ENCODE data around the gene RTEL1.
"Not testable (repeated sequence)": the region's sequence is repeated elsewhere in the genome, so short reads cannot be mapped to it uniquely, and the experiment has no call there.

Gene RTEL1

DNA sequence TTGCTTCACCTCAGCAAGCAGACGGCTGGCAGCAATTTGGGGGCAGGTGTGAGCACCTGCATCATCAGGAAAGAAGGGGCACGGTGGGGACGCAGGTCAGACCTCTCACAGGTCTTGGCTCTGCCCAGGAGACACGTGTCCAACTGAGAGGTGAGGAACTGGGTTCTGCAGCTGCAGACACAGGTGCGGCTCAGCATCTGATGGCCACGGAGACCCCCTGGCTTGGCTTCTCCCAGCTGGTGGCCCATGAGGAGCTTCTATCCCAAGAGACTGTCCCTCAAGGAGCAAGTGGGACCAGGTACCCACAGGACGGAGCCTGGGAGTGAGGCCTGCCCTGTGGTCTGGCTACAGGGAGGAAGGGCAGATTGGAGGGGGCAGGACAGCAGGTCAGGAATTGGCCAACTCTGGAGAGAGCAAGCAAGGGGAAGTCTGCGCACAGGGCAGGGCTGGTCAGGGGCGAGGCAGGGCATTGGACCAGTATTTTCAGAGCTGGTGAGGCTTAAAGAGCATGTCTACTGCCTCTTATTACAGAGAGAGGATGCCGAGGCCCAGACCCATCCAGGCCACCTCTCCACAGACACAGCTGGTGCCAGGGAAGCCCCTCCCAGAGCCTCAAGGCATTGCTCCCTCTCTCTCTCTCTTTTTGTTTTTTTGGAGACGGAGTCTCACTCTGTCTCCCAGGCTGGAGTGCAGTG is 9.1 kb upstream of the RTEL1 start:
- H2AFZ ChIP-seq (ENCODE audit: low read depth, low read length), result no peak overlapping the region
- no peak overlapping the region for H3K27ac ChIP-seq (ENCODE audit: low read length)
- no peaks in the 10 kb centered on the region for H3K9me3 ChIP-seq (ENCODE audit: insufficient read depth, low read length, severe bottlenecking)
- peaks cover 20% of the 10 kb centered on the region for H3K4me1 ChIP-seq (ENCODE audit: insufficient read depth, low read length)
- ATAC-seq (ENCODE audit: insufficient read depth, low read depth), result no peak
- H3K36me3 ChIP-seq (ENCODE audit: insufficient read depth, low read length), result peaks cover 26% of the 10 kb centered on the region
- TF ChIP-seq, protein P1, sequence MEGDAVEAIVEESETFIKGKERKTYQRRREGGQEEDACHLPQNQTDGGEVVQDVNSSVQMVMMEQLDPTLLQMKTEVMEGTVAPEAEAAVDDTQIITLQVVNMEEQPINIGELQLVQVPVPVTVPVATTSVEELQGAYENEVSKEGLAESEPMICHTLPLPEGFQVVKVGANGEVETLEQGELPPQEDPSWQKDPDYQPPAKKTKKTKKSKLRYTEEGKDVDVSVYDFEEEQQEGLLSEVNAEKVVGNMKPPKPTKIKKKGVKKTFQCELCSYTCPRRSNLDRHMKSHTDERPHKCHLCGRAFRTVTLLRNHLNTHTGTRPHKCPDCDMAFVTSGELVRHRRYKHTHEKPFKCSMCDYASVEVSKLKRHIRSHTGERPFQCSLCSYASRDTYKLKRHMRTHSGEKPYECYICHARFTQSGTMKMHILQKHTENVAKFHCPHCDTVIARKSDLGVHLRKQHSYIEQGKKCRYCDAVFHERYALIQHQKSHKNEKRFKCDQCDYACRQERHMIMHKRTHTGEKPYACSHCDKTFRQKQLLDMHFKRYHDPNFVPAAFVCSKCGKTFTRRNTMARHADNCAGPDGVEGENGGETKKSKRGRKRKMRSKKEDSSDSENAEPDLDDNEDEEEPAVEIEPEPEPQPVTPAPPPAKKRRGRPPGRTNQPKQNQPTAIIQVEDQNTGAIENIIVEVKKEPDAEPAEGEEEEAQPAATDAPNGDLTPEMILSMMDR (IDR thresholded peaks at IDR 0.05; ENCODE audit: borderline replicate concordance, extremely low read depth, low read length, poor library complexity, severe bottlenecking), result no peak
- no peak for TF ChIP-seq EZH2 (IDR thresholded peaks at IDR 0.05; ENCODE audit: borderline replicate concordance, low read depth, low read length, severe bottlenecking)
- H3K27me3 ChIP-seq (ENCODE audit: insufficient read depth, low read length, poor library complexity), result no peaks in the 10 kb centered on the region
- no peak overlapping the region for H3K4me2 ChIP-seq (ENCODE audit: insufficient read depth, low read length)
- no peak overlapping the region for H3K4me3 ChIP-seq (ENCODE audit: low read depth in 1 of 2, low read length in 2 of 2)
- H3K79me2 ChIP-seq (ENCODE audit: insufficient read depth, low read length), result peaks cover 68% of the 10 kb centered on the region
- H3K9ac ChIP-seq (ENCODE audit: low read depth, low read length), result no peak overlapping the region
- peaks cover 41% of the 10 kb centered on the region for H4K20me1 ChIP-seq (ENCODE audit: insufficient read depth, low read length)
- DNase-seq, result no peak

DNA sequence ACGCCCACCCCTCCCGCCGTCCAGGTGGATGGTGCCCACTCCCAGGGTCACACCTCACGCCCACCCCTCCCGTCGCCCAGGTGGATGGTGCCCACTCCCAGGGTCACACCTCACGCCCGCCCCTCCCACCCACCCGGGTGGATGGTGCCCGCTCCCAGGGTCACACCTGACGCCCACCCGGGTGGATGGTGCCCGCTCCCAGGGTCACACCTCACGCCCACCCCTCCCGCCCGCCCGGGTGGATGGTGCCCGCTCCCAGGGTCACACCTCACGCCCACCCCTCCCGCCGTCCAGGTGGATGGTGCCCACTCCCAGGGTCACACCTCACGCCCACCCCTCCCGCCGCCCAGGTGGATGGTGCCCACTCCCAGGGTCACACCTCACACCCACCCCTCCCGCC is 7.6 kb upstream of the RTEL1 start:
- H3K27ac ChIP-seq (ENCODE audit: low read length); H3K4me3 ChIP-seq (ENCODE audit: low read depth in 1 of 2, low read length in 2 of 2); H3K27me3 ChIP-seq (ENCODE audit: insufficient read depth, low read length, poor library complexity); ATAC-seq (ENCODE audit: insufficient read depth, low read depth); DNase-seq; H2AFZ ChIP-seq (ENCODE audit: low read depth, low read length); H3K4me2 ChIP-seq (ENCODE audit: insufficient read depth, low read length); H3K9ac ChIP-seq (ENCODE audit: low read depth, low read length); H3K9me3 ChIP-seq (ENCODE audit: insufficient read depth, low read length, severe bottlenecking): not testable (repeated sequence)
- peaks cover 26% of the 10 kb centered on the region for H3K36me3 ChIP-seq (ENCODE audit: insufficient read depth, low read length)
- H4K20me1 ChIP-seq (ENCODE audit: insufficient read depth, low read length), result peaks cover 41% of the 10 kb centered on the region
- H3K4me1 ChIP-seq (ENCODE audit: insufficient read depth, low read length), result peaks cover 34% of the 10 kb centered on the region
- peaks cover 78% of the 10 kb centered on the region for H3K79me2 ChIP-seq (ENCODE audit: insufficient read depth, low read length)

DNA sequence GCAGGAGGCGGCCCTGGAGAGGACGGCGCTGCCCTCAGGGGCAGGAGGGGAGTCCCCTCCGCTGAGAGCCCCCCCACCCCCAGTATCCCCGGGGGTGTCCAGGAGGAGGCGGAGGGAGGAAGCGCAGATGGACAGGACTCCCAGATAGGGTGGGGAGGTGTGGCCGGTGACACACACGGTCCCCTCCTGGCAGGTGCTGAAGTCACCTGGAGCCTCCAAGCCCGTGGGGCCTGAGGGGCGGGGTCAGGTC is 6.2 kb upstream of the RTEL1 start:
- Histone ChIP-seq H3K9ac (ENCODE audit: low read depth, low read length) (peak overlapping the region; percentile 92), H3K79me2 (ENCODE audit: insufficient read depth, low read length) (peaks cover 67% of the 10 kb centered on the region), H3K4me3 (ENCODE audit: low read depth in 1 of 2, low read length in 2 of 2) (peak overlapping the region; percentile 91 to 92; a peak in 3 of 4 replicates), H2AFZ (ENCODE audit: low read depth, low read length) (no peak overlapping the region), H3K4me1 (ENCODE audit: insufficient read depth, low read length) (peaks cover 38% of the 10 kb centered on the region), H4K20me1 (ENCODE audit: insufficient read depth, low read length) (peaks cover 36% of the 10 kb centered on the region), H3K27ac (ENCODE audit: low read length) (peak overlapping the region; percentile 92), H3K36me3 (ENCODE audit: insufficient read depth, low read length) (peaks cover 19% of the 10 kb centered on the region), H3K9me3 (ENCODE audit: insufficient read depth, low read length, severe bottlenecking) (no peaks in the 10 kb centered on the region), H3K27me3 (ENCODE audit: insufficient read depth, low read length, poor library complexity) (no peaks in the 10 kb centered on the region), H3K4me2 (ENCODE audit: insufficient read depth, low read length) (peak overlapping the region; percentile 81)
- ATAC-seq (ENCODE audit: insufficient read depth, low read depth), result no peak
- no peak for DNase-seq
- TF ChIP-seq EZH2 (IDR thresholded peaks at IDR 0.05; ENCODE audit: borderline replicate concordance, low read depth, low read length, severe bottlenecking), result no peak
- TF ChIP-seq, protein P1 (IDR thresholded peaks at IDR 0.05; ENCODE audit: borderline replicate concordance, extremely low read depth, low read length, poor library complexity, severe bottlenecking), result no peak

DNA sequence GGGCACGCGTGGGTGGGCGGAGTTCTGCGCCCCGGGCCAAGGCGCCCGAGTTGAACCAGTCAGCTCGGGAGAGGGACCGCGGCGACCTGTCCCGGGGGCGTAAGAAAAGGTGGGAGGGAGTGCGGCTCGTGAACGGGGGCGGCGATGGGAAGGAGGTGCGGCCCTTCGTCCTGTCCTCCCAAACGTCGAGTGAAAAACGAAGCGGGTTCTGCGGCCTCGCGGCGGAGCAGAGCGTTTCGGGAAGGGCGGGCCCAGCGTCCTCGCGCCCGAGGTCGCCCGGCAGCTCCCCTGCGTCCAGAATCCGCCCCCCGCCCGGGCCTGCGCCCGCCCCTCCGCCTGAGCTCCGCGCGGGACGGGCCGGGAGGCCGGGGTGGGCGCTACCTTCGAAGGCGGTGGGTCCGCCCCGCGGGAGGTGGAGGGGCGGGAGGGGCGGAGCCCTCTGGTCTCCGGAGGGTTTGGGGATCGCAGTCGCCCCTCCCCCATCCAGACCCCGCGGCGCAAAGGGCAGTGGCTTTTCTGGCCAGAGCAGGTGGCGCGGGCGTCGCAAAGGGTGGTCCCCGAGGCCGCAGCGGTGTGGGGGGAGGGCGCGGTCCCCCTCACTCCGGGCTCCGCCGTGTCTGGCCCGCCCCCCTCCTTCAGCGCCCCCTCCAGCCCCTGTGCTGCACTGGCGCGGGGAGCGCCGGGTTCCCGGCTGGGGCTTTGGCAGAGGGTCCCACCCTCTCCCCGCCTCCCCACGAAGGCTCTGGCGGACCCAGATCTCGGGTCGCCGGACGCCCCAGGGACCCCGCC is 5.7 kb upstream of the RTEL1 start:
- H3K4me3 ChIP-seq (ENCODE audit: low read depth in 1 of 2, low read length in 2 of 2), result peak overlapping the region; percentile 91 to 92
- H3K9ac ChIP-seq (ENCODE audit: low read depth, low read length), result peak overlapping the region; percentile 92
- TF ChIP-seq EZH2 (IDR thresholded peaks at IDR 0.05; ENCODE audit: borderline replicate concordance, low read depth, low read length, severe bottlenecking), result no peak
- TF ChIP-seq, protein P1 (IDR thresholded peaks at IDR 0.05; ENCODE audit: borderline replicate concordance, extremely low read depth, low read length, poor library complexity, severe bottlenecking), result peak; percentile 59
- H3K9me3 ChIP-seq (ENCODE audit: insufficient read depth, low read length, severe bottlenecking), result no peaks in the 10 kb centered on the region
- peak overlapping the region; percentile 81 for H3K4me2 ChIP-seq (ENCODE audit: insufficient read depth, low read length)
- no peaks in the 10 kb centered on the region for H3K27me3 ChIP-seq (ENCODE audit: insufficient read depth, low read length, poor library complexity)
- peak overlapping the region; percentile 80 for H2AFZ ChIP-seq (ENCODE audit: low read depth, low read length)
- H3K4me1 ChIP-seq (ENCODE audit: insufficient read depth, low read length), result peaks cover 44% of the 10 kb centered on the region
- peak overlapping the region; percentile 92 for H3K27ac ChIP-seq (ENCODE audit: low read length)
- H3K36me3 ChIP-seq (ENCODE audit: insufficient read depth, low read length), result peaks cover 19% of the 10 kb centered on the region
- H4K20me1 ChIP-seq (ENCODE audit: insufficient read depth, low read length), result peaks cover 35% of the 10 kb centered on the region
- peak; percentile 84 for DNase-seq
- H3K79me2 ChIP-seq (ENCODE audit: insufficient read depth, low read length), result peaks cover 63% of the 10 kb centered on the region
- peak; percentile 66 for ATAC-seq (ENCODE audit: insufficient read depth, low read depth)

All from DND-41 (cell line).